Activated CD4-positive, alpha-beta T cell treated with anti-CD3 and anti-CD28 coated beads, Interleukin-2, amount 10 ng/mL, durations not matched to agents 7 days and 5 days (primary cell): ENCODE results near the gene PCDHGA11. TPM values are rescaled to one million over a fixed set of nuclear protein-coding genes. Genes with fewer than 3 reads are reported as not detected.
A peak's percentile ranks its signal among the peaks of the same experiment; 100 is the strongest.
"Not testable (repeated sequence)": the region's sequence is repeated elsewhere in the genome, so short reads cannot be mapped to it uniquely, and the experiment has no call there.

Source experiments
- CTCF ChIA-PET: fragments of 350-600 bp; sonication (Branson Sonifier 250); formaldehyde crosslinking; loops from one replicate; lab custom pipeline; 2021; ENCODE audit warnings: antibody characterized with exemption; lab: Charles Lee
- POLR2A ChIA-PET: fragments of 350-600 bp; sonication (Branson Sonifier 250); formaldehyde crosslinking; loops from one replicate; lab custom pipeline; 2021; ENCODE audit warnings: antibody characterized with exemption; lab: Charles Lee
- DNase-seq: peaks from one replicate; pipeline ENCODE4 v3.0.0-alpha.2; 2020
- H3K27ac Mint-ChIP-seq: one replicate; pipeline ENCODE4 v1.8.0; 2021; ENCODE audit warnings: mild to moderate bottlenecking, moderate library complexity, mixed read lengths
- H3K27me3 Mint-ChIP-seq: one replicate; pipeline ENCODE4 v1.8.0; 2021; ENCODE audit warnings: mixed read lengths
- H3K36me3 Mint-ChIP-seq: one replicate; pipeline ENCODE4 v1.8.0; 2021; ENCODE audit warnings: low read depth, mixed read lengths
- H3K4me1 Mint-ChIP-seq: one replicate; pipeline ENCODE4 v1.8.0; 2021; ENCODE audit warnings: mixed read lengths
- H3K4me3 Mint-ChIP-seq: one replicate; pipeline ENCODE4 v1.8.0; 2021; ENCODE audit warnings: mild to moderate bottlenecking, moderate library complexity, mixed read lengths
- H3K9me3 Mint-ChIP-seq: one replicate; pipeline ENCODE4 v1.8.0; 2021; ENCODE audit warnings: mixed read lengths
- total RNA-seq, 2 experiments: library from RNA; stranded (reverse); gene quantifications; one replicate each; pipeline ENCODE4 v1.2.3, GENCODE V29; 2021

The PCDHGA11 gene
- not detected for total RNA-seq

GRCh38 chr5:141420855-141421488 is at the start of gene PCDHGA11:
PCDHGA11 (plus strand) TSS chr5:141421051; CDS start chr5:141421228, 177 bp downstream.
- peaks cover 10% of the 10 kb centered on the region for H3K36me3 Mint-ChIP-seq
- H3K27me3 Mint-ChIP-seq: peaks cover 67% of the 10 kb centered on the region
- CTCF ChIA-PET: interaction anchor here (0.6 to 2.8 kb wide), 23 partner anchors 8 to 239 kb away, joined by 3 to 22 read pairs (median 4); partner anchors contain the start of genes DIAPH1, PCDHB16, PCDHGA10 and PCDHGA12
- peaks cover 24% of the 10 kb centered on the region for H3K9me3 Mint-ChIP-seq
- peak within 1 kb of the TSS; percentile 66 for H3K4me3 Mint-ChIP-seq
- POLR2A ChIA-PET: no interaction called here
- peak; percentile 38 for DNase-seq
- peaks cover 8% of the 10 kb centered on the region for H3K4me1 Mint-ChIP-seq
- peak within 1 kb of the TSS; percentile 73 for H3K27ac Mint-ChIP-seq

- H3K4me1 Mint-ChIP-seq: peaks cover 4% of the 10 kb centered on the region
- peaks cover 43% of the 10 kb centered on the region for H3K27me3 Mint-ChIP-seq
- peaks cover 33% of the 10 kb centered on the region for H3K9me3 Mint-ChIP-seq
- H3K27ac Mint-ChIP-seq: no peak overlapping the region
- no peaks in the 10 kb centered on the region for H3K36me3 Mint-ChIP-seq
- no peak overlapping the region for H3K4me3 Mint-ChIP-seq
- CTCF ChIA-PET: interaction anchor here (0.7 to 3.0 kb wide), 4 partner anchors 15 to 51 kb away, joined by 3 to 11 read pairs (median 3); partner anchors contain the start of genes PCDHGA1, PCDHGA10 and TAF7
- POLR2A ChIA-PET: no interaction called here
- no peak for DNase-seq
These were observed 49.0 kb upstream of the PCDHGA11 start for GRCh38 chr5:141371572-141372475.

- Mint-ChIP-seq H3K27ac (peak within 1 kb of the TSS; percentile 9), H3K27me3 (peaks cover 38% of the 10 kb centered on the region), H3K4me1 (peaks cover 4% of the 10 kb centered on the region), H3K4me3 (no peak within 1 kb of the TSS), H3K9me3 (peaks cover 33% of the 10 kb centered on the region), H3K36me3 (no peaks in the 10 kb centered on the region)
- no peak for DNase-seq
- POLR2A ChIA-PET: no interaction called here
- CTCF ChIA-PET: interaction anchor here (0.5 to 1.7 kb wide), 5 partner anchors 10 to 1019 kb away, joined by 3 to 6 read pairs (median 4); partner anchors contain the start of genes PCDHGA5 and PCDHGB5
These were observed 47.1 kb upstream of the PCDHGA11 start, which contains the start of gene PCDHGA6 for GRCh38 chr5:141373673-141374317. PCDHGA6 (plus strand) TSS chr5:141373891; CDS start chr5:141374084, 193 bp downstream.

- H3K27me3 Mint-ChIP-seq: peaks cover 32% of the 10 kb centered on the region
- no peaks in the 10 kb centered on the region for H3K36me3 Mint-ChIP-seq
- peaks cover 33% of the 10 kb centered on the region for H3K9me3 Mint-ChIP-seq
- H3K27ac Mint-ChIP-seq: no peak overlapping the region
- H3K4me3 Mint-ChIP-seq: no peak overlapping the region
- no peak for DNase-seq
- ChIA-PET POLR2A (no interaction called here), CTCF (interaction anchor here (0.5 to 1.7 kb wide), 6 partner anchors 10 to 1018 kb away, joined by 3 to 6 read pairs (median 4); partner anchors contain the start of genes PCDHGA11, PCDHGA5 and PCDHGB5)
- peaks cover 4% of the 10 kb centered on the region for H3K4me1 Mint-ChIP-seq
These were observed 46.2 kb upstream of the PCDHGA11 start for GRCh38 chr5:141374627-141375026.

GRCh38 chr5:141375444-141376155 is 45.3 kb upstream of the PCDHGA11 start:
- Mint-ChIP-seq H3K9me3 (peaks cover 28% of the 10 kb centered on the region), H3K27me3 (peaks cover 24% of the 10 kb centered on the region)
- H3K4me1 Mint-ChIP-seq, H3K4me3 Mint-ChIP-seq, H3K27ac Mint-ChIP-seq, DNase-seq, H3K36me3 Mint-ChIP-seq, POLR2A ChIA-PET: not testable (repeated sequence)
- CTCF ChIA-PET: interaction anchor here (0.9 to 1.7 kb wide), 2 partner anchors 22 to 45 kb away, joined by 4 read pairs; partner anchors contain the start of genes PCDHGA11 and PCDHGB5

GRCh38 chr5:141382469-141383294 is 38.2 kb upstream of the PCDHGA11 start, which contains the start of gene PCDHGA7:
PCDHGA7 (plus strand) TSS chr5:141382742; CDS start chr5:141382900, 158 bp downstream.
- no peak for DNase-seq
- peak within 1 kb of the TSS; percentile 62 for H3K27ac Mint-ChIP-seq
- no peaks in the 10 kb centered on the region for H3K4me1 Mint-ChIP-seq
- ChIA-PET CTCF (interaction anchor here (0.8 to 1.1 kb wide), 2 partner anchors 12 to 48 kb away, joined by 3 to 5 read pairs; partner anchors contain the start of genes PCDHGA12 and PCDHGB3), POLR2A (no interaction called here)
- no peaks in the 10 kb centered on the region for H3K36me3 Mint-ChIP-seq
- H3K9me3 Mint-ChIP-seq: peaks cover 12% of the 10 kb centered on the region
- peaks cover 38% of the 10 kb centered on the region for H3K27me3 Mint-ChIP-seq
- peak within 1 kb of the TSS; percentile 34 for H3K4me3 Mint-ChIP-seq

GRCh38 chr5:141383345-141383744 is 37.5 kb upstream of the PCDHGA11 start:
- ChIA-PET CTCF (interaction anchor here (0.8 to 1.1 kb wide), 2 partner anchors 13 to 47 kb away, joined by 3 to 5 read pairs; partner anchors contain the start of genes PCDHGA12 and PCDHGB3), POLR2A (no interaction called here)
- Mint-ChIP-seq H3K4me3 (no peak overlapping the region), H3K27ac (no peak overlapping the region), H3K9me3 (peaks cover 14% of the 10 kb centered on the region), H3K27me3 (peaks cover 41% of the 10 kb centered on the region), H3K4me1 (no peaks in the 10 kb centered on the region), H3K36me3 (no peaks in the 10 kb centered on the region)
- DNase-seq: no peak

- no peak overlapping the region for H3K4me3 Mint-ChIP-seq
- ChIA-PET CTCF (no interaction called here), POLR2A (no interaction called here)
- peaks cover 47% of the 10 kb centered on the region for H3K27me3 Mint-ChIP-seq
- DNase-seq: no peak
- no peaks in the 10 kb centered on the region for H3K4me1 Mint-ChIP-seq
- H3K9me3 Mint-ChIP-seq: peaks cover 21% of the 10 kb centered on the region
- no peaks in the 10 kb centered on the region for H3K36me3 Mint-ChIP-seq
- no peak overlapping the region for H3K27ac Mint-ChIP-seq
These were observed 36.2 kb upstream of the PCDHGA11 start for GRCh38 chr5:141384471-141385267.

- POLR2A ChIA-PET, H3K36me3 Mint-ChIP-seq, H3K27ac Mint-ChIP-seq, H3K4me1 Mint-ChIP-seq, H3K4me3 Mint-ChIP-seq, DNase-seq: not testable (repeated sequence)
- H3K9me3 Mint-ChIP-seq: peaks cover 28% of the 10 kb centered on the region
- peaks cover 50% of the 10 kb centered on the region for H3K27me3 Mint-ChIP-seq
- CTCF ChIA-PET: interaction anchor here (0.8 to 1.7 kb wide), 3 partner anchors 16 to 57 kb away, joined by 3 to 5 read pairs (median 5); partner anchors contain the start of genes PCDHGA1 and PCDHGB3
These were observed 33.1 kb upstream of the PCDHGA11 start, which contains the start of gene PCDHGB4 for GRCh38 chr5:141387557-141388311. PCDHGB4 (plus strand) TSS chr5:141387698; CDS start chr5:141387885, 187 bp downstream.

GRCh38 chr5:141388661-141389060 is 32.2 kb upstream of the PCDHGA11 start:
- CTCF ChIA-PET: interaction anchor here (1.7 kb wide), 1 partner anchor 19 kb away, joined by 5 read pairs; the partner anchor contains the start of gene PCDHGB3

More at GRCh38 chr5:141388661-141389060, 32.2 kb upstream of the PCDHGA11 start:
- Mint-ChIP-seq H3K27ac (no peak overlapping the region), H3K4me3 (no peak overlapping the region), H3K4me1 (no peaks in the 10 kb centered on the region), H3K27me3 (peaks cover 45% of the 10 kb centered on the region), H3K9me3 (peaks cover 27% of the 10 kb centered on the region), H3K36me3 (peaks cover 2% of the 10 kb centered on the region)
- DNase-seq: no peak
- POLR2A ChIA-PET: no interaction called here
